ENCODE data around the gene GRID2IP.

Gene GRID2IP

DNA sequence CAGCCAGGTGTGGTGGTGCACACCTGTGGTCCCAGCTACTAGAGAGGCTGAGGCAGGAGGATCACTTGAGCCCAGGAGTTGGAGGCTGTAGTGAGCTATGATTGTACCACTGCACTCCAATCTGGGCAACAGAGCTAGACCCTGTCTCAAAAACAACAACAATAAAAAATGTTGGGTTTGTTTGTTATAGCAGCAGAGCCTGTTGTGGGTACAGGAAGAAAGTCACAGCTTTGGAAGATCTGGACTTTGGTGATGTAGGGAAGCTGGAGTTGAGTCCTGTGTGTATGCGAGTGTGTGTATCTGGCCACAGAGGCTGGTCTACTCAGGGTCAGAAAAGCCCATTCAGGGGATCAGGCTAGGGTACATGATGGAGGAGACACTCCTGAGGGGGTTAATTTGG is 3.9 kb downstream of the GRID2IP start:
- H3K27me3 ChIP-seq (ENCODE audit: control insufficient read depth, low read length): no peaks in the 10 kb centered on the region
- H3K4me1 ChIP-seq (ENCODE audit: control insufficient read depth, low read length): no peaks in the 10 kb centered on the region
- no peak overlapping the region for H3K4me3 ChIP-seq (ENCODE audit: low read length)
- TF ChIP-seq CTCF (IDR thresholded peaks at IDR 0.05; ENCODE audit: low read depth, low read length, poor library complexity, severe bottlenecking) (no peak), EZH2phosphoT487 (IDR thresholded peaks at IDR 0.05; ENCODE audit: borderline replicate concordance, low read length) (no peak)
- H3K9me2 ChIP-seq (replicated peaks; ENCODE audit: control insufficient read depth, low read length): no peaks in the 10 kb centered on the region
- no peaks in the 10 kb centered on the region for H3K36me3 ChIP-seq (ENCODE audit: control insufficient read depth, low read length)
- no peaks in the 10 kb centered on the region for H3K79me2 ChIP-seq (ENCODE audit: control insufficient read depth, low read length)
- no peaks in the 10 kb centered on the region for H3K9me3 ChIP-seq (ENCODE audit: control insufficient read depth, insufficient read depth, low read length)
- no peaks in the 10 kb centered on the region for H3F3A ChIP-seq (ENCODE audit: control insufficient read depth, insufficient read depth)
- no peak overlapping the region for H3K4me2 ChIP-seq (ENCODE audit: low read length)
- no peak overlapping the region for H3K27ac ChIP-seq (ENCODE audit: low read depth, low read length)
- no peaks in the 10 kb centered on the region for H4K20me1 ChIP-seq (ENCODE audit: control insufficient read depth, insufficient read depth, low read depth, low read length)

GRCh38 chr7:6546498-6547251 is 4.6 kb downstream of the GRID2IP start:
- Histone ChIP-seq H4K20me1 (ENCODE audit: control insufficient read depth, insufficient read depth, low read depth, low read length) (no peaks in the 10 kb centered on the region), H3K4me2 (ENCODE audit: low read length) (no peak overlapping the region), H3K9me2 (replicated peaks; ENCODE audit: control insufficient read depth, low read length) (no peaks in the 10 kb centered on the region), H3K27me3 (ENCODE audit: control insufficient read depth, low read length) (no peaks in the 10 kb centered on the region), H3K36me3 (ENCODE audit: control insufficient read depth, low read length) (no peaks in the 10 kb centered on the region), H3K4me3 (ENCODE audit: low read length) (no peak overlapping the region), H3K4me1 (ENCODE audit: control insufficient read depth, low read length) (no peaks in the 10 kb centered on the region), H3K27ac (ENCODE audit: low read depth, low read length) (no peak overlapping the region), H3K79me2 (ENCODE audit: control insufficient read depth, low read length) (no peaks in the 10 kb centered on the region), H3K9me3 (ENCODE audit: control insufficient read depth, insufficient read depth, low read length) (no peaks in the 10 kb centered on the region), H3F3A (ENCODE audit: control insufficient read depth, insufficient read depth) (no peaks in the 10 kb centered on the region)
- TF ChIP-seq EZH2phosphoT487 (IDR thresholded peaks at IDR 0.05; ENCODE audit: borderline replicate concordance, low read length) (no peak), CTCF (IDR thresholded peaks at IDR 0.05; ENCODE audit: low read depth, low read length, poor library complexity, severe bottlenecking) (no peak)

GRCh38 chr7:6545398-6546126 is 5.7 kb downstream of the GRID2IP start:
- Histone ChIP-seq H3K27me3 (ENCODE audit: control insufficient read depth, low read length) (0 out of 2 replicates have a peak, but pooled peaks cover 2% of the 10 kb centered on the region), H4K20me1 (ENCODE audit: control insufficient read depth, insufficient read depth, low read depth, low read length) (no peaks in the 10 kb centered on the region), H3K9me2 (replicated peaks; ENCODE audit: control insufficient read depth, low read length) (no peaks in the 10 kb centered on the region), H3K9me3 (ENCODE audit: control insufficient read depth, insufficient read depth, low read length) (no peaks in the 10 kb centered on the region), H3K4me1 (ENCODE audit: control insufficient read depth, low read length) (no peaks in the 10 kb centered on the region), H3K4me2 (ENCODE audit: low read length) (no peak overlapping the region), H3K79me2 (ENCODE audit: control insufficient read depth, low read length) (no peaks in the 10 kb centered on the region), H3K36me3 (ENCODE audit: control insufficient read depth, low read length) (no peaks in the 10 kb centered on the region), H3K4me3 (ENCODE audit: low read length) (no peak overlapping the region), H3F3A (ENCODE audit: control insufficient read depth, insufficient read depth) (no peaks in the 10 kb centered on the region), H3K27ac (ENCODE audit: low read depth, low read length) (no peak overlapping the region)
- TF ChIP-seq EZH2phosphoT487 (IDR thresholded peaks at IDR 0.05; ENCODE audit: borderline replicate concordance, low read length) (no peak), CTCF (IDR thresholded peaks at IDR 0.05; ENCODE audit: low read depth, low read length, poor library complexity, severe bottlenecking) (no peak)
